Right lobe of liver (tissue), 4 donors: ENCODE measurements around the gene CENPM.

Source experiments
- CTCF ChIP-seq, 4 donors: fragments of 200-600 bp in 3 of 4; fragments of 450-650 bp in 1 of 4; IDR thresholded peaks; one replicate each; pipeline versions ENCODE4 v1.5.1 to v1.8.0; 2016 to 2022; ENCODE audit warnings: antibody characterized with exemption in 4 of 4, mild to moderate bottlenecking in 2 of 4
- POLR2A ChIP-seq: fragments of 450-650 bp; IDR thresholded peaks from one replicate; pipeline ENCODE4 v1.6.1; 2017; ENCODE audit warnings: antibody characterized with exemption, mild to moderate bottlenecking
- donor health status: DM: no; HTN: no; CAD: no.
- donor health status: DM: no; HTN: no; CAD: no.
- donor health status: DM: no; HTN: yes; CAD: no.

GRCh38 chr22:41893591-41894375 lies 53.2 kb downstream of the CENPM start:
- TF ChIP-seq CTCF (IDR thresholded peaks at IDR 0.05), result no peak
- TF ChIP-seq POLR2A, result no peak
